CD4-positive, alpha-beta T cell treated with Interleukin-2 at 100 ng/mL for 4 hours (primary cell): ENCODE measurements around the gene FBXO36.
"Not testable (repeated sequence)": the region's sequence is repeated elsewhere in the genome, so short reads cannot be mapped to it uniquely, and the experiment has no call there.

Source experiments
- DNase-seq: peaks from one replicate; pipeline ENCODE4 v3.0.0-alpha.2; 2020; ENCODE audit warnings: low spot score

Gene FBXO36

DNA sequence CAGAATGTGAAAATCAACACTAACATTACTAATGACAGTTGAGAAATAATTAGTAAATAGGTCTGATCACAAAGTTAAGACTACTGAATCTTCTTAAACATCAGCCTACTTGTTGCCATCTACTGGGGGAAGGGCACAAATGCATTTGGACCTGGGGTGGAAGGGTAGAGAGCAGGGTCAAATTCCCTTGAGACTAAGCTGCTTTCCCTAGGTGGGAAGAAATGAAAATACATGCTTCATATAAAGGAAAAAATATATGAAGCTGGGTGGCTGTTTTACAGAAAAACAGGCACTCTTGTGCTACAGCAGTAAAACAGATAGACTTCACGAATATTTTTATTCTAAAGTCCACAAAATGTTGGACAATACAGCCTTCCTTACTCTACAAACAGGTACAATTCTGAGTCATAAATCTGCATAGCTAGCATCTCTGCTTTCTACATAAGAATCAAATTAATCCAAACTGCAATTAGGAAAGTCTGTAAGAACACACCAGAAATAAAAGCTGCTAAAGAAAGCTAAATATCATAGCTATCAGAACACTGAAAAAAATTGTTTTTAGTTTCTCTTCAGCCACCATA lies 11.4 kb upstream of the FBXO36 start:
- DNase-seq = peak; percentile 50

DNA sequence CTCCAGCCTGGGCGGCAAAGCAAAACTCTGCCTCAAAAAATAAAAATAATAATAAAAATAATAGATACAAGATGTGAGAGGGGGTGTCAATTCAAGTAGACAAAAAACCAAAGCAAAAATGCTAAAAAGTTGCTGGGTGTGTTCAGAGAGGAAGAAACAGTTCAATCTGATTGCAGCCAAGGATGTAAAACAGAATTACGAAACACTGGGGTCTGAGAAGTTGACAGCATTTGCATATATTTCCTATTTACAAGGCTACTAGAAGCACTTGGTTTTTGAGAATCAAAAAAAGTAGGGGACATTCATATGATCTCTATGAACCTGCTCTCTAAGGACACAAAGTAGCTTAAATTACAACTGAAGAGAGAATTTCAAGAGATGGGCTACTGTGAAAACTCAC lies 8.1 kb upstream of the FBXO36 start:
- DNase-seq = no peak

DNA sequence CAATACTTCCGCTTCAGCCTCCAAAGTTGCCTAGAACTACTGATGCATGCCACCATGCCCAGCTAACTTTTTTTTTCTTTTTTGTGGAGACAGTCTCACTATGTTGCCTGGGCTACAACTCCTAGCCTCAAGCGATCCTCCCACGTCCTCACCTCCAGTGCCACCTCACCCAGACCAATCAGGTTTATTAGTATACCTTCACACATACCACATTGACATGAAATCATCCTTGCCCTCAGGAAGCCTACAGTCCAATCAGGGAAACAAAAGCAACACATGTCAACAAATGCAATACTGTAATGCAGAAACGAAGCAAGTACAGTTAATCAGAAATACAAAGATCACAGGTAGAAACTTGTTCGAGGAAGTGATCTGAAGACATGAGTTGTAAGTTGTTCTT lies 4.5 kb upstream of the FBXO36 start:
- DNase-seq = no peak

DNA sequence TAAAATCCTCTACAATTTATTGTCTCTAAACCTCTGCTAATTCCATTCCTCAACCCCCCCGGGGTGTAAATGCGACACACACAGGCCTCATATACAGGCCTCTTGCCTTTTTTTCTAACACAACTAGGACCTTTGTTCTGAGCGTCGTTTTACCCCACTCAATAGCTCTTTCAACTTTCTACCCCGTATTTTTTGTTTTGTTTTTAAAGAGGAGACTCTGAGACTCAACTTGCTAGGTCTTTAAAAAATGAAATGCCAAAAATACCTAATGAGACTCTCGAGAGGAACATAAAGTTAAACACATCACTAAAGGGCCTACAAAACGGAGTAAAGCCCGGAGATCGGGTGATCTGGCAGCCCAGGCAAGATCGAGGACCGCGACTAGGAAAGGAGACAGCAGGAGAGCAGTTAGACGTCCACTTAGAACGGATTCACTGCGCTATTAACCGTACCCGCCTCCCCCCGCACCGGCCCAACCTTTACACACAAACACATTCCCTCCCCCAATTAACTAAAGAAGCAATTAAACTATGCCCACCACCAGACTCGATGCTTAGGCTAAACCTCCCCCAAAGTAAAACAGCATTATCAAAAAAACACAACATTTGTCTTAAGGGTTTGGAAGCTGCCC lies 2.2 kb upstream of the FBXO36 start:
- DNase-seq = peak; percentile 24

DNA sequence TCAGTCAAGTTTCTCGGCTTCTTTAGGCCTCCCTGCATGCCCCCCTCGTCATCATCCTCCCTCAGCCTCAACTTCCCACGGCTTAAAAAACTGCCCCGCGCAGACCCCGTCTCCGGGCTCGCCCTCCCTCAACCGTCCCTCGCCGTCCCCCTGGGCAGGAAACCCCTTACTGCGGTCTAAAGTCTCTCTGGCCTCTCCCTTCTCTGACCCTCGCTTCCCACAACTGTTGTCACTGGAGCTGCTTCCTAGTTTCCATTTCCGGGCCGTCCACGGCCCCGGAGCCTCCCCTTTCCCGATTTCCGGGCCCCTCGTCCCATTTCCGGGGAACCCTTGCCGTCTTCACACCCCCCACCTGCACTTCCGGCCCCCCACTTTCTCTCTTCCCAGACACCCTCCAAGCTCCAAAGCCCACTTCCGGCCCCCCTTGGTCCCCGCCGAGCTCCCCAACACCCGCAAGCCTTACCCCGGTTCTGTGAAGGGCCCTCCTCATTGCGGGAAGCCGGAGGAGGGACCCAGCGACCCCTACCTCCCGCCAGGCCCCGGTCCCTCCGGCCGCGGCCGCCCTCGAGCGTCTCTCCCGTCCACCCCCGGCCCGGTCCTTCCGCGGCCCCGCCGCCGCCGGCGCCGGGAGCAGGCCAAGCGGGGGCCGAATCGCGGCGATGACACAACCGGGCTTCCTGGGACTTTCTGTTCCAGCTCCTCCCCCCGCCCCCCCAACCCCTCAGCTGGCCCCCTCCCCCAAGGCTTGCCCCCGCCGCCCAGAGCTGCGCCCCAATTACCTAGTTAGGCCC lies 1.0 kb upstream of the FBXO36 start:
- peak; percentile 68 for DNase-seq

DNA sequence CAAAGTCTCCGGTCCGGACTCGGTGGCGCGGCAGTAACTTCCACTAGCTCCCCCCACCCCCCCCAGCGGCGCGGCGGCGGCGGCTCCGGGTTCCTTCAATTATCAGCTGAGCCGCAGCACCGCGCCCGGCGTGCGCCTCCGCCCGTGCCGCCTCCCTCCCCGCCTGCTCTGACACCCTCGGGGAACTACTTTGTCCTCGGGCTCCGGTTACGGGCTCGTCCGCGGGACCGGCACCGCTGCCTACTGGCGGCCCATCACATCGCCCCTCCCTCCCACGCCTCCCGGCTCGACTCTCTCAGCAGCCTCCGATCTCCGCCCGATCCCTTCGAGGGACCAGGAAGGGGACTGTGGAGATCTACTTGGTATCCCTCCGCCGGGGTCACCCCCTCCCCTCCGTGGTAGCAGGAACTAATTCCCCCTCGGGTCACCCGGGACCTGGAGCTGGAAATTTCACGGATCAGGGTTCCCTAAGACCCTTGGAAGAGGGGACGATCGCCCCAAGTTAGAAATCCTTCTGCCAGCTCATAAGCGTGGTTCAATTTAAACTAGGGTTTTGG lies 333 bp upstream of the FBXO36 start, which contains the start of gene TRIP12:
Gene TRIP12, minus strand, starts transcription at position 118 of the 557 bp plus-strand sequence. CDS start 41,930 bp downstream, outside the sequence.
- peak; percentile 89 for DNase-seq

DNA sequence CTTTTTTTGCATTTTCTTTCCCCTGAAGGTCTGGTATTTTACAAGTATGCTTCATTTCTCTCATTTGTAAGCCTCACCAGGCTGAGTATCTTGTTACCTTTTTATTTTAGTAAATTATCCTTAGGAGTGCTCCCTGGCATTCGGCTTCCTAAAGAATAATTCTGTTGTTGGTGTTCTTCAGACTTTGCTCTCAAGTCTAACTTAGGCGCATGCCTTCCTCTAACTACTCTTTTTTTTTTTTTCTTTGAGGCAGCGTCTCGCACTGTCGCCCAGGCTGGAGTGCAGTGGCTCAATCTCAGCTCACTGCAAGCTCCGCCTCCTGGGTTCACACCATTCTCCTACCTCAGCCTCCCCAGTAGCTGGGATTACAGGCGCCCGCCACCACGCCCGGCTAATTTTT lies 2.2 kb downstream of the FBXO36 start:
- not testable (repeated sequence) for DNase-seq

DNA sequence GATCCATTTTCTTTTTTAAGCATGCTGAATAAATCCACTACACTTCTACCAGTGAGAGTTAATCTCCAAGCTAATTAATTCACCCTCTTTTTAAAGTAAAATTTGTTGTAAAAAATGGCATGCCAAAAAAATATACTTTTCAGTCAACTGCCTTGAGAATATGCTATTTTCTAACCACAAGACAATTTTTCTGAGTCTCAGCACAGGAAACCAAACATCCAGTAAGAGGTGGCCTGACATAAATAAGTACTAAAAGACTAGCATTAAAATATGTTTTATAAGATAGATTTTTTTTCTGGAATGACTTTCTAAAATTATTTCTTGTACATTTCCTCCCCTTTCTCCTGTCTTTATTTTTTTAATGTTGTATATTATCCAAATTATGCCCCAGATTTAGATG lies 2.9 kb downstream of the FBXO36 start:
- DNase-seq = no peak

DNA sequence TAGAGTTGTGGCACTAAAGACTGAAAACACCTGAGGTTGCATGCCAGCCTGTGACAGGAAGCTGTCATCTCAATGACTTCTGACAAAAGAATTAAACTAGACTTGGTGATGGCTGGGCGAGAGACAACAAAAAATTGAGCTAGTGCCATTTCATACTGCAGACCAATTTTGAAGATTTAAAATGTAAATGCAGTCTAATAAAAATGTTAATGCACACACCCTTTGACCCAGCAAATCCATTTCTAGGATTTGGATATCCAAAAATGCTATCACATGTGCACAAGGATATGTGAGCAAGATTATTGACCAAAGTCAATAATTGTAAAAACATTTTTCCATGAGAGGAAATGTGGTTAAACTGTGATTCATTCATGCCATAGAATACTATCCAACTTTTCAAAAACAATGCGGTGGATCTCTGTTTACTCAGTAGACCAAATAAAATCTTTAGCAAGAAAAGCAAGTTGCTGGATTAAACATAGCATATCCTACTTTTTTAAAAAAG lies 5.6 kb downstream of the FBXO36 start:
- DNase-seq = no peak

DNA sequence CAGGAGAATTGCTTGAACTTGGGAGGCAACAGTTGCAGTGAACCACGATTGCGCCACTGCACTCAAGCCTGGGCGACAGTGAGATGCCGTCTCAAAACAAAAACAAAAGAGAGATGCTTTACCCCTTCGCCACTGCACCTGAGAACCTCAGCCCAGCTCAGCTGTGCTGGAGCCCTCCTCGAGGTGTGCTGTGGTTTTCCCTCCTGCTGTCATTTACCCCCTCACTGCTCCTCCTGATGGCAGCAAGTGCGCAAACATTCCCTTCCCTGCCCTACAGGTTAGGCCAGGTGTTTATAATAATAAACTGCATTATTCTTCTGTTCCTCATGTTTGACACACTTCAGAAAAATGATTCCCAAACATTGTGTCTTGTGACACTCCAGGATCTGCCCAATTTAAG lies 8.4 kb downstream of the FBXO36 start:
- DNase-seq = no peak

DNA sequence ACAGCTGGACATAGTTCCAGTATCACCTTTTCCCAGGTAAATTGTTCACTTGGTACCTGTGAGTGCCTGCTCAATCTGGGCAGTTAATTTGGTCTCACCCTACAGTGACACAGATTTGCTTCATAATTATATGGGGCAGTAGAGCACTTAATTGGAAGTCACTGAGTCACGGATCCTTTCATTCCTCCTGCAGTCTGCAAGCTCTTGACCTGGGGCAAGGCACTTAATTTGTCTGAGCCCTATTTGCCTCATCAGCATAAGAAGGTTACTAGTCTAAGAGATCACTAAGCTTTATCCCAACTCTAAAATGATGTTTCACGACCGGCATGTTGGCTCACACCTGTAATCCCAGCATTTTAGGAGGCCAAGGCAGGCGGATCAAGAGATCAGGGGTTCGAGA lies 8.9 kb downstream of the FBXO36 start:
- DNase-seq = no peak

DNA sequence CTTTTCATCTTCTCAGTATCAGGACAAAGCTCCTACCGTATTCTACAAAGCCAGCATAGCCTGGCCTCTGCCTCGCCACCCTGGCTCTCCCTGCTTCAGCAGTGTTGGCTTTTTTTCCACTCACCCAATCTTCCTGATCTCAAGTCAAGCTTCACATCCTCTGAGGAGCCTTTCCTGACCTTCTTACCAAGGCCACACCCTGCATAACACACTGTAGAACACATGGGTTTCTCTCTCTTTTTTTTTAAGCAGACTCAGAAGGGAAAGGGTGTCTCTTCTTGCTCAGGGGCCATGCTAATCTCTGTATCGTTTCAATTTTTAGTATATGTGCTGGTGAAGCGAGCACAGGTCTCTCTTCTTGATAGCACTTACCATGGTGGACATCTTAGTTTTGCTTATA lies 15.2 kb downstream of the FBXO36 start:
- DNase-seq = no peak

DNA sequence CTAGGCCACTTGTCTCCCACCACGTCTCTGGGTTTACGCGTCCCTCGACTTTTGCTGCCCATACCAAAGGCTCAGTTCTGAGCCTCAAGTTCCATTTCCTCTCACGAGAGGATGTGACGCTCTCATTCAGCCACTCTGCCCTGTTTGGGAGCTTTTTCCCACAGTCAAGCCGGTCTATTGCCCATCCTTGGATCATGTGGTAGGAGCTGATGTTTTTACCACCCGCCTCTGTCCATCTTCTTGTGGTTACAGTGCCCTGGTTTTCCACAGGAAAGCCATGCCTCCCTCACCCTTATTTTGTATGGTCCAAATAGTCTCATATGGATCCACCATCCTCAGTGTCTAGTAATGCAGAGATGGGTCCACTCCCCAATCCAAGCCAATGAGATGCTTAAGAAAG lies 20.4 kb downstream of the FBXO36 start:
- DNase-seq = no peak

DNA sequence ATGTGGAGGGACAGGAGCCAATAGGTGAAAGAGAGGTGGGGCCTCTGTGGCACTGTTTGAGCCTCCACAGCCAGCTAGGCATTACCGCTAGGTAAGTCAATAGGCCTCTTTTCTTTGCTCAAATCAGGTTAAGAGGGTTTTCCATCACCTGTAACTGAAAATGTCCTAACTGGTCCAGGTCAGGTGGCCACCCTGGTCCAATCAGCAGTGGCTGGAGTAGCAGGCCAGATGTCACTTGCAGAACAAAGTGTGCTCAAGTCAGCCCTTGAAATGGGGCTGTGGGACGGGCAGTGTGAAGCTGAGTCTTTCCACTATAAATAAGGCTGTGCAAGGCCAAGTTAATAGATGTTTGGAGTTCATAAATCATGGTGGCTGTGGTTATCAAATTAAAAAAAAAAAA lies 20.9 kb downstream of the FBXO36 start:
- DNase-seq = no peak

DNA sequence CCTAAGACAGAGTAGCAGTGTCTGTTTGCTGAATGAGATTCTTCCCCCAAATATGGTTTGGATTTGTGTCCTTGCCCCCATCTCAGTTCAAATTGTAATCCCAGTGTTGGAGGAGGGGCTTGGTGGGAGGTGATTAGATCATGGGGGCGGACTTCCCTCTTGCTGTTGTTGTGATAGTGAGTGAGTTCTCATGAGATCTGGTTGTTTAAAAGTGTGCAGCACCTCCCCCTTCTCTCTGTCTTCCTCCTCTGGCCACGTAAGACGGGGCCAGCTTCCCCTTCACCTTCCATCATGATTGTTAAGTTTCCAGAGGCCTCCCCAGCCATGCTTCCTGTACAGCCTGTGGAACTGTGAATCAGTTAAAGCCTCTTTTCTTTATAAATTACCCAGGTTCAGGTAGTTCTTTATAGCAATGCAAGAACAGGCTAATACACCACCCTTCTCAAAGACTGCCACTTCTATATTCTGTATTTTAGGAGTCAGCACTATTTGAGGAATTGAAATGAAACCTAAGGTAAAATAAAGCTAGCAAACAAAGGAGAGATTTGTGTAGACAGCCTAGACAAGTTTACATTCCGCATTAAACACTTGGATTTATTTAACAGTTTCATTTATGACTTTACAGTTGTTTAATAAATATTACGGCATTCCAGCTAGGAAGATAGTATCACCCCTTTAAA lies 21.6 kb downstream of the FBXO36 start:
- DNase-seq = no peak

DNA sequence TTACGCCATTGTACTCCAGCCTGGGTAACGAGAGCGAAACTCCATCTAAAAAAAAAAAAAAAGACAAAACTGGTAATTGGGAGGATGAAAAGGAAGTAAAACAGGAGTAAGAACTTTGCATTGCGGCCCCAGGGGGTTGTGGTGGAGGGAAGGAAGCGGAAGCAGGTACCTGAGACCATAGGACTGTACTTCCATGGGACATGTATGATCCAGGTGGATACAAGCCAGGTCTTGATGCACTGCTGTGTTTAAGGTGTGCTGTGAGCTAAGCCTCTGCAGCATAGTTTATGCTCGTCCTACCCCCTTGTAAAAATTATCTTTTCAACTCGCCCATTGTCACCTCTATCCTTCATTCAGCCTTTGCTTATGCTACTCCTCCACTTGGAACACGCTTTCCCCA lies 23.7 kb downstream of the FBXO36 start:
- DNase-seq = no peak

DNA sequence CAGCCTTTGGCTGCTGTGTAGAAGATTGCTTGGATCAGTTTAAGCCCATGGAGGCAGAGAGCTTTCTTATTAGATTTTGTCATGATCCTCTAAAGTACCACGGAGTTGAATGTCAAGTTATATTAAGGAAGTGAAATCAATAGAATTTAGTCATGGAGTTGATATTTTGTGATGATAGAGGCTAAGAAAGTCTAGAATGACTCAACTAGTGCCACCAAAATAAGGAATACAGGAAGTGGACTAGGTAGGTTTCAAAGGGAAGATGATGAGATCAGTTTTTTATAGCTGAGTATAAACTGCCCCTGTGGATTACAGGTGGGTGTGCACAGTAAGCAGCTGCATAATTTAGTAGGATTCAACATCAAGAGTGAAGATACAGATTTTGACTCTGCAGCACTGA lies 25.2 kb downstream of the FBXO36 start:
- no peak for DNase-seq

DNA sequence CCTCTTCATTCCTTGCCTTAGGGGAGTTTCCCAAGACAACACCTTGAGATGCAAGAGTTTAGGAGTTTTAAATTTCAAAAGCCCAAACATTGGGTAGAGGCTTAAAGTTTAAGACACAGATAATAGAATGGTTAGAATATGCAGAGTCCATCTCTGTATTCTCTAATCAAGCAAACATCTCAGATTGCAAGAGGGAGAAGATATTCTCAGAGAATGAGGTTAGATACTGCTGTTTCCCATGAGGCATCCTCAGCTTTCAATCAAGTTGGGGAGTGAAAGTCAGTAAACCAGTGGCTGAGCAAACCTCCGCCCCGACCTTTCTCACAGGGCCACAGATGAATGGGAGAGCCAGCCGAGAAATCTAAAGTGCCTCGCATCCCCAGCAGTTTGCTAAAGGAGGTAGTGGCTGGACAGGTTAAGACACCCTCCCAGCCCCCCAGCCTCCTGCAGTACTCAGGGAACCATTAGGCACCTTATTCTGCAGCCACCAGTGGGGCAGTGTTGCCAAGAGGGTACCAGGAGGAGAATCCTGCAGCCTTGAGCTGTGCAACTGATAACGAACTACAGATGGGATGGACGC lies 30.0 kb downstream of the FBXO36 start:
- DNase-seq = no peak

DNA sequence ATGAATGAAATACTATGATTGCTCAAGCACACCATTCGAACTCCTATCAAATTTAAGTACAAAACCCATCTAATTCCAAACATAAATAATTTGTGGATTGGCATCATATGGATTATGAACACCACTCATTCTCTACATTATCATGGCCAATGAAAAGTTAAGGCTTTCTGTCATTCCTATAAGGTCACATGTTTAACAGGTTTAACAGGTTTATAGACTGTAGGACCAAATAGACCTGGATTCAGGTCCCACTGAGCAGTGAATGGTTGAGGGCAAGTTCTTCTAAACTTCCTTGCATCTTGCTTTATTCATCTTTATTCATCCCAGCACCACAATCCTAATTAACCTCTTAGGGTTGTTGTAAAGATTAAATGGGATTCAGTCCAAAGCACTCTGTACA lies 33.4 kb downstream of the FBXO36 start:
- no peak for DNase-seq

DNA sequence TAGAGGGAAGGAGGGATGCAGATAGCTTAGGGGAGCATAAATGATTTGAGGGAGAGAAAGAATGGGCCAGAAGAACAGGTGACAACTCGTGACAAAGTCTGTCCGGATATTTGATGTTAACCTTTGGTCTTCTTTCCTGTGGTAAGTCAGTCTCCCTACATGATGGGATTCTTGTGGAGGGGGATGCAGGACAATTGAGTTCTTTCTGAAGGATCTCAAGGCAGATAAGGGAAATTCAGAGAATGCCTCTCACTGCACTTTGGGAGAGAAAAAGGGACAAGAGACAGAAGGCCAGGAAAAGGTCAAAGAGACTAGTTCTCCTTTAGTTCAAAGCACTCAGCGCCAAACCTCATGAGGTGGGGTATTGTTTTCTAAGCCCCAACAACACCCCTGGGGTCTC lies 34.2 kb downstream of the FBXO36 start:
- no peak for DNase-seq

DNA sequence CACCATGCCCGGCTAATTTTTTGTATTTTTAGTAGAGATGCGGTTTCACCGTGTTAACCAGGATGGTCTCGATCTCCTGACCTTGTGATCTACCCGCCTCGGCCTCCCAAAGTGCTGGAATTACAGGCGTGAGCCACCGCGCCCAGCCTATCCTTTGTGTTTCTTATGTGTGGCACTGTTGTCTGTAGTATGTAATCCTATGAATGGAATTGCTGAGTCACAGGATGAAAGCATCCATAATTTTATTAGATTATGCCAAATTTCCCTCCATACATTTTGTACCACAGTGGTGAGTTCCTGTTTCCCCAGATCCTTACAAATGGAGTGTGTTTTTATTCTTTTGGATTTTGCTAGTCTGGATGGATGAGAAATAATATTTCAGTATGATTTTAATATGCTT lies 41.3 kb downstream of the FBXO36 start:
- not testable (repeated sequence) for DNase-seq

DNA sequence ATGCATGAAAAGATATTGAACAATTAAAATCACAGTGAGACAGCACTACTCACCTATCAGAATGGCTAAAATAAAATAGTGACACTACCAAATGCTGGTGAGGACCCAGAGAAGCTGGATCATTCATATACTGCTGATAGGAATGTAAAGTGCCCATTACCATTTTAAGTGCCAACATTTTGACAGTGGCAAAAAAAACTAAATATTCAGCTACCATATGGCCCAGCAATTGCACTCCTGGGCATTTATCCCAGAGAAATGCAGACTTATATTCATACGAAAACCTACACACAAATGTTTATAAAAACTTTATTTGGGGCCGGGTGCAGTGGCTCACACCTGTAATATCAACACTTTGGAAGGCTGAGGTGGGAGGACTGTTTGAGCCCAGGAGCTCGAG lies 47.6 kb downstream of the FBXO36 start:
- no peak for DNase-seq
